Esophagus muscularis mucosa (tissue), 4 donors: Measurements from ENCODE around the gene STON2. TPM values are rescaled to one million over a fixed set of nuclear protein-coding genes. Genes with fewer than 3 reads are reported as not detected.

Experiments
- DNase-seq: peaks from one replicate; pipeline ENCODE4 v3.0.0-alpha.2; 2017; ENCODE audit errors: extremely low spot score
- H3K27ac ChIP-seq, 4 donors: fragments of 200-600 bp; sonication (generic); replicated peaks in 1 of 4; 1 replicate in 3 of 4; 2 replicates in 1 of 4; pipeline ENCODE4 v1.5.1; 2016 to 2019; ENCODE audit warnings: mild to moderate bottlenecking in 1 of 4
- H3K27me3 ChIP-seq, 4 donors: fragments of 200-600 bp; sonication (generic); one replicate each; pipeline versions ENCODE4 v1.5.1 to v1.6.0; 2016 to 2019
- H3K36me3 ChIP-seq, 4 donors: fragments of 200-600 bp; sonication (generic); one replicate each; pipeline ENCODE4 v1.5.1; 2016 to 2019
- H3K4me1 ChIP-seq, 4 donors: fragments of 200-600 bp; sonication (generic); one replicate each; pipeline ENCODE4 v1.5.1; 2016 to 2019
- H3K4me3 ChIP-seq, 4 donors: fragments of 200-600 bp; sonication (generic); 1 replicate in 2 of 4; 2 replicates in 2 of 4; pipeline ENCODE4 v1.5.1; 2016 to 2019; ENCODE audit warnings: mild to moderate bottlenecking in 4 of 4, moderate library complexity in 1 of 4
- H3K9me3 ChIP-seq, 4 donors: fragments of 200-600 bp; sonication (generic); 1 replicate in 3 of 4; 2 replicates in 1 of 4; pipeline ENCODE4 v1.5.1; 2016 to 2019
- EP300 ChIP-seq: sonication (generic); formaldehyde crosslinking; IDR thresholded peaks from one replicate; pipeline ENCODE4 v1.6.1; 2017; ENCODE audit warnings: antibody characterized with exemption
- POLR2A ChIP-seq: fragments of 450-650 bp; IDR thresholded peaks from one replicate; pipeline ENCODE4 v1.6.1; 2017; ENCODE audit warnings: antibody characterized with exemption, moderate library complexity, mild to moderate bottlenecking, low read depth
- POLR2AphosphoS5 ChIP-seq, 2 donors: sonication (generic); formaldehyde crosslinking; IDR thresholded peaks; one replicate each; pipeline ENCODE4 v1.6.1; 2017; ENCODE audit warnings: antibody characterized with exemption in 2 of 2
- WGBS: methylation state at CpG from one replicate; pipeline ENCODE4 v1.1.5; 2018; 5-methylcytosine and 5-hydroxymethylcytosine counted together
- intact Hi-C: fragments of 100-400 bp; cut with DNase I; formaldehyde crosslinking; loops from one replicate; pipeline ENCODE4 v1.15.1; 2023
- total RNA-seq, 4 donors: library from RNA; depleted of rRNA; stranded (reverse); fragments of >200 nt; gene quantifications; one replicate each; pipeline versions ENCODE4 v1.1.0 to v1.2.1, GENCODE V29; 2016
- TF ChIP-seq, protein P1 (sequence below), 3 experiments: fragments of 200-600 bp in 2 of 3; fragments of 450-650 bp in 1 of 3; sonication (generic) in 2 of 3; IDR thresholded peaks; one replicate each; pipeline ENCODE4 v1.5.1; 2017 to 2019; ENCODE audit warnings: antibody characterized with exemption in 3 of 3, mild to moderate bottlenecking in 2 of 3, moderate library complexity in 1 of 3

The STON2 gene
- total RNA-seq, 4 donors from 2014 or later: 7.6 to 9.6 (median 8.8) TPM

- Histone ChIP-seq H3K27me3 (no peaks in the 10 kb centered on the region), H3K4me1 (peaks cover 0 to 7% (median 3%) of the 10 kb centered on the region in 4 donors), H3K27ac (no peak overlapping the region), H3K36me3 (no peaks in the 10 kb centered on the region), H3K9me3 (no peaks in the 10 kb centered on the region), H3K4me3 (no peak overlapping the region)
- intact Hi-C loops: no loop called here
- WGBS: 38% methylated on average over 5 of the region's 5 CpGs
- TF ChIP-seq EP300: no peak
- TF ChIP-seq, protein P1, sequence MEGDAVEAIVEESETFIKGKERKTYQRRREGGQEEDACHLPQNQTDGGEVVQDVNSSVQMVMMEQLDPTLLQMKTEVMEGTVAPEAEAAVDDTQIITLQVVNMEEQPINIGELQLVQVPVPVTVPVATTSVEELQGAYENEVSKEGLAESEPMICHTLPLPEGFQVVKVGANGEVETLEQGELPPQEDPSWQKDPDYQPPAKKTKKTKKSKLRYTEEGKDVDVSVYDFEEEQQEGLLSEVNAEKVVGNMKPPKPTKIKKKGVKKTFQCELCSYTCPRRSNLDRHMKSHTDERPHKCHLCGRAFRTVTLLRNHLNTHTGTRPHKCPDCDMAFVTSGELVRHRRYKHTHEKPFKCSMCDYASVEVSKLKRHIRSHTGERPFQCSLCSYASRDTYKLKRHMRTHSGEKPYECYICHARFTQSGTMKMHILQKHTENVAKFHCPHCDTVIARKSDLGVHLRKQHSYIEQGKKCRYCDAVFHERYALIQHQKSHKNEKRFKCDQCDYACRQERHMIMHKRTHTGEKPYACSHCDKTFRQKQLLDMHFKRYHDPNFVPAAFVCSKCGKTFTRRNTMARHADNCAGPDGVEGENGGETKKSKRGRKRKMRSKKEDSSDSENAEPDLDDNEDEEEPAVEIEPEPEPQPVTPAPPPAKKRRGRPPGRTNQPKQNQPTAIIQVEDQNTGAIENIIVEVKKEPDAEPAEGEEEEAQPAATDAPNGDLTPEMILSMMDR (IDR thresholded peaks at IDR 0.05): no peak
- TF ChIP-seq POLR2AphosphoS5 (IDR thresholded peaks at IDR 0.05): no peak
- no peak for TF ChIP-seq POLR2A
- no peak for DNase-seq
These were observed 88.3 kb downstream of the STON2 start for GRCh38 chr14:81311778-81312177.

DNA sequence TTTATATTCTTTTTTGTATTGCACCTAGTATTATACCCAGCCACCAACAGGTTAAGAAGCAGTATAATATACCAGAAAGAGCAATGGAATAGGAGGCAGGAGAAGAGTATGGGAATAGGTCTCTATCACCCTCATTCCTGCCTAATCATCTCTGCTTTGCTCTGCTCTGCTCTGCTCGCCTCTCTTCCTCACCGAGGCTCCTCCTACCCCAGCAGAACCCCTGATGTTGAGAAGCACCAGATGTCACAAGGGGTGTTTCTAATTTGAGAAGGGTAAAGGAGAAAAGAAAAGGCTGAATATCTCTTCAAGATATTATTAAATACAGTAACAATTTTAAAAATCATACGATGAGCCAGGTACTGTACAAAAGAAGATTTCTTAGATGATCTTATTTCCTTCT is 89.0 kb downstream of the STON2 start:
- DNase-seq: no peak
- Histone ChIP-seq H3K9me3 (no peaks in the 10 kb centered on the region), H3K36me3 (no peaks in the 10 kb centered on the region), H3K27me3 (no peaks in the 10 kb centered on the region), H3K27ac (no peak overlapping the region), H3K4me3 (no peak overlapping the region), H3K4me1 (peaks cover 0 to 7% (median 3%) of the 10 kb centered on the region in 4 donors)
- WGBS: 8% methylated on average over 3 of the region's 3 CpGs
- TF ChIP-seq POLR2AphosphoS5 (IDR thresholded peaks at IDR 0.05): no peak
- TF ChIP-seq EP300: no peak
- no peak for TF ChIP-seq POLR2A
- TF ChIP-seq, protein P1 (IDR thresholded peaks at IDR 0.05): no peak
- intact Hi-C loops: no loop called here

- H3K4me3 ChIP-seq: no peak overlapping the region
- no peaks in the 10 kb centered on the region for H3K36me3 ChIP-seq
- WGBS: 67% methylated on average over 4 of the region's 4 CpGs
- TF ChIP-seq, protein P1 (IDR thresholded peaks at IDR 0.05): no peak
- TF ChIP-seq EP300 (no peak), POLR2A (no peak), POLR2AphosphoS5 (IDR thresholded peaks at IDR 0.05) (no peak)
- intact Hi-C loops: no loop called here
- no peak for DNase-seq
- no peaks in the 10 kb centered on the region for H3K9me3 ChIP-seq
- peaks cover 0 to 7% (median 3%) of the 10 kb centered on the region in 4 donors for H3K4me1 ChIP-seq
- H3K27me3 ChIP-seq: no peaks in the 10 kb centered on the region
- no peak overlapping the region for H3K27ac ChIP-seq
These were observed 89.5 kb downstream of the STON2 start for GRCh38 chr14:81310606-81311005.

GRCh38 chr14:81309511-81309910 is 90.6 kb downstream of the STON2 start:
- 67% methylated on average over 2 of the region's 2 CpGs for WGBS
- TF ChIP-seq POLR2AphosphoS5 (IDR thresholded peaks at IDR 0.05): no peak
- TF ChIP-seq, protein P1 (IDR thresholded peaks at IDR 0.05): no peak
- TF ChIP-seq POLR2A: no peak
- no peak for TF ChIP-seq EP300
- Histone ChIP-seq H3K36me3 (no peaks in the 10 kb centered on the region), H3K27me3 (no peaks in the 10 kb centered on the region), H3K9me3 (no peaks in the 10 kb centered on the region), H3K4me1 (peaks cover 0 to 7% (median 3%) of the 10 kb centered on the region in 4 donors), H3K4me3 (no peak overlapping the region), H3K27ac (no peak overlapping the region)
- DNase-seq: no peak
- intact Hi-C loops: no loop called here

GRCh38 chr14:81305743-81306142 is 94.4 kb downstream of the STON2 start:
- no peak for DNase-seq
- intact Hi-C loops: no loop called here
- 86% methylated on average over 3 of the region's 3 CpGs for WGBS

More at GRCh38 chr14:81305743-81306142, 94.4 kb downstream of the STON2 start:
- TF ChIP-seq EP300 (no peak), POLR2A (no peak), POLR2AphosphoS5 (IDR thresholded peaks at IDR 0.05) (no peak)
- TF ChIP-seq, protein P1 (IDR thresholded peaks at IDR 0.05): no peak
- H3K4me3 ChIP-seq: no peak overlapping the region
- H3K36me3 ChIP-seq: no peaks in the 10 kb centered on the region
- H3K27me3 ChIP-seq: no peaks in the 10 kb centered on the region
- no peaks in the 10 kb centered on the region for H3K9me3 ChIP-seq
- H3K4me1 ChIP-seq: no peaks in the 10 kb centered on the region
- H3K27ac ChIP-seq: no peak overlapping the region
